Naive thymus-derived CD4-positive, alpha-beta T cell (primary cell): ENCODE data around the gene RIMBP3C. TPM values are rescaled to one million over a fixed set of nuclear protein-coding genes. Genes with fewer than 3 reads are reported as not detected.
"Not testable (repeated sequence)": the region's sequence is repeated elsewhere in the genome, so short reads cannot be mapped to it uniquely, and the experiment has no call there.

Experiments
- ATAC-seq: fragments of 150-1000 bp; cut with Tn5 transposase; 2 replicates; pipeline ENCODE4 v1.10.0; 2021; ENCODE audit warnings: mild to moderate bottlenecking, moderate library complexity
- CTCF ChIA-PET: fragments of 350-600 bp; sonication (Branson Sonifier 250); formaldehyde crosslinking; loops from one replicate; lab custom pipeline; 2021; ENCODE audit warnings: antibody characterized with exemption; lab: Charles Lee
- POLR2A ChIA-PET: fragments of 350-600 bp; sonication (Branson Sonifier 250); formaldehyde crosslinking; loops from one replicate; lab custom pipeline; 2021; ENCODE audit warnings: antibody characterized with exemption, inconsistent platforms; lab: Charles Lee
- DNase-seq, 9 donors: peaks; one replicate each; pipeline versions ENCODE4 v3.0.0 to v3.0.0-alpha.2; 2020 to 2022; ENCODE audit warnings: mixed read lengths in 1 of 9
- H3K27ac ChIP-seq: one replicate; pipeline ENCODE4 v1.7.0; 2013; ENCODE audit warnings: mild to moderate bottlenecking, low read depth, low read length, moderate library complexity
- H3K27me3 ChIP-seq, 2 donors: one replicate each; pipeline ENCODE4 v1.7.0; 2013; ENCODE audit warnings: low read length in 2 of 2, mild to moderate bottlenecking in 2 of 2, moderate library complexity in 2 of 2; ENCODE audit not compliant: control insufficient read depth in 2 of 2, insufficient read depth in 2 of 2
- H3K36me3 ChIP-seq, 3 experiments: 1 replicate in 2 of 3; 2 replicates in 1 of 3; pipeline ENCODE4 v1.7.0; 2013; ENCODE audit warnings: low read length in 3 of 3, mild to moderate bottlenecking in 3 of 3, moderate library complexity in 1 of 3; ENCODE audit not compliant: insufficient read depth in 3 of 3, control insufficient read depth in 2 of 3
- H3K4me1 ChIP-seq, 2 donors: one replicate each; pipeline ENCODE4 v1.7.0; 2013; ENCODE audit warnings: low read length in 2 of 2, mild to moderate bottlenecking in 2 of 2, moderate library complexity in 1 of 2; ENCODE audit not compliant: control insufficient read depth in 2 of 2, insufficient read depth in 2 of 2
- H3K4me3 ChIP-seq: 2 replicates; pipeline ENCODE4 v1.7.0; 2013; ENCODE audit warnings: mild to moderate bottlenecking, low read length
- H3K9me3 ChIP-seq, 3 experiments: 1 replicate in 2 of 3; 2 replicates in 1 of 3; pipeline ENCODE4 v1.7.0; 2013; ENCODE audit warnings: low read length in 3 of 3; ENCODE audit not compliant: control insufficient read depth in 2 of 3
- H3K27ac Mint-ChIP-seq, 9 donors: one replicate each; pipeline ENCODE4 v1.8.0; 2020 to 2022; ENCODE audit warnings: mixed read lengths in 9 of 9, mild to moderate bottlenecking in 8 of 9, moderate library complexity in 5 of 9, inconsistent platforms in 2 of 9
- H3K27me3 Mint-ChIP-seq, 5 donors: one replicate each; pipeline ENCODE4 v1.8.0; 2021 to 2022; ENCODE audit warnings: mixed read lengths in 5 of 5, mild to moderate bottlenecking in 1 of 5
- H3K36me3 Mint-ChIP-seq, 5 donors: one replicate each; pipeline ENCODE4 v1.8.0; 2020 to 2022; ENCODE audit warnings: mixed read lengths in 5 of 5, mild to moderate bottlenecking in 3 of 5, inconsistent platforms in 1 of 5
- H3K4me1 Mint-ChIP-seq, 7 donors: one replicate each; pipeline ENCODE4 v1.8.0; 2020 to 2022; ENCODE audit warnings: mixed read lengths in 7 of 7, mild to moderate bottlenecking in 3 of 7, inconsistent platforms in 1 of 7
- H3K4me3 Mint-ChIP-seq, 10 donors: one replicate each; pipeline ENCODE4 v1.8.0; 2020 to 2022; ENCODE audit warnings: mild to moderate bottlenecking in 10 of 10, mixed read lengths in 10 of 10, moderate library complexity in 6 of 10, inconsistent platforms in 2 of 10
- H3K9me3 Mint-ChIP-seq, 11 donors: one replicate each; pipeline ENCODE4 v1.8.0; 2020 to 2022; ENCODE audit warnings: mixed read lengths in 11 of 11, mild to moderate bottlenecking in 4 of 11, inconsistent platforms in 1 of 11, moderate library complexity in 1 of 11
- intact Hi-C, 2 donors: fragments of 100-400 bp; cut with micrococcal nuclease; formaldehyde crosslinking; loops; one replicate each; pipeline ENCODE4 v1.15.1; 2023
- polyA plus RNA-seq, 2 donors: library from polyadenylated mRNA; unstranded; fragments of 300-500 nt; fragmentation: Illumina TruSeq; gene quantifications; one replicate each; pipeline ENCODE4 v1.2.3, GENCODE V29; 2021
- total RNA-seq, 6 experiments: library from RNA in 5 of 6; stranded (reverse) in 5 of 6; gene quantifications; 1 replicate in 5 of 6; 2 replicates in 1 of 6; pipeline ENCODE4 v1.2.3 and lab custom pipeline; 2021 to 2026

RIMBP3C gene, protein sequence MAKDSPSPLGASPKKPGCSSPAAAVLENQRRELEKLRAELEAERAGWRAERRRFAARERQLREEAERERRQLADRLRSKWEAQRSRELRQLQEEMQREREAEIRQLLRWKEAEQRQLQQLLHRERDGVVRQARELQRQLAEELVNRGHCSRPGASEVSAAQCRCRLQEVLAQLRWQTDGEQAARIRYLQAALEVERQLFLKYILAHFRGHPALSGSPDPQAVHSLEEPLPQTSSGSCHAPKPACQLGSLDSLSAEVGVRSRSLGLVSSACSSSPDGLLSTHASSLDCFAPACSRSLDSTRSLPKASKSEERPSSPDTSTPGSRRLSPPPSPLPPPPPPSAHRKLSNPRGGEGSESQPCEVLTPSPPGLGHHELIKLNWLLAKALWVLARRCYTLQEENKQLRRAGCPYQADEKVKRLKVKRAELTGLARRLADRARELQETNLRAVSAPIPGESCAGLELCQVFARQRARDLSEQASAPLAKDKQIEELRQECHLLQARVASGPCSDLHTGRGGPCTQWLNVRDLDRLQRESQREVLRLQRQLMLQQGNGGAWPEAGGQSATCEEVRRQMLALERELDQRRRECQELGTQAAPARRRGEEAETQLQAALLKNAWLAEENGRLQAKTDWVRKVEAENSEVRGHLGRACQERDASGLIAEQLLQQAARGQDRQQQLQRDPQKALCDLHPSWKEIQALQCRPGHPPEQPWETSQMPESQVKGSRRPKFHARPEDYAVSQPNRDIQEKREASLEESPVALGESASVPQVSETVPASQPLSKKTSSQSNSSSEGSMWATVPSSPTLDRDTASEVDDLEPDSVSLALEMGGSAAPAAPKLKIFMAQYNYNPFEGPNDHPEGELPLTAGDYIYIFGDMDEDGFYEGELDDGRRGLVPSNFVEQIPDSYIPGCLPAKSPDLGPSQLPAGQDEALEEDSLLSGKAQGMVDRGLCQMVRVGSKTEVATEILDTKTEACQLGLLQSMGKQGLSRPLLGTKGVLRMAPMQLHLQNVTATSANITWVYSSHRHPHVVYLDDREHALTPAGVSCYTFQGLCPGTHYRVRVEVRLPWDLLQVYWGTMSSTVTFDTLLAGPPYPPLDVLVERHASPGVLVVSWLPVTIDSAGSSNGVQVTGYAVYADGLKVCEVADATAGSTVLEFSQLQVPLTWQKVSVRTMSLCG (N-terminal part only)
- total RNA-seq (1 to 10 TPM in 2 of 5 experiments, under 1 TPM in 3; 0.27 to 4.4 (median 0.77) TPM), polyA plus RNA-seq (1 to 10 TPM in 1 of 2 donors, under 1 TPM in 1; 0.22 to 1.4 TPM), total RNA-seq (lab: John Stamatoyannopoulos, UW) (not detected)

DNA sequence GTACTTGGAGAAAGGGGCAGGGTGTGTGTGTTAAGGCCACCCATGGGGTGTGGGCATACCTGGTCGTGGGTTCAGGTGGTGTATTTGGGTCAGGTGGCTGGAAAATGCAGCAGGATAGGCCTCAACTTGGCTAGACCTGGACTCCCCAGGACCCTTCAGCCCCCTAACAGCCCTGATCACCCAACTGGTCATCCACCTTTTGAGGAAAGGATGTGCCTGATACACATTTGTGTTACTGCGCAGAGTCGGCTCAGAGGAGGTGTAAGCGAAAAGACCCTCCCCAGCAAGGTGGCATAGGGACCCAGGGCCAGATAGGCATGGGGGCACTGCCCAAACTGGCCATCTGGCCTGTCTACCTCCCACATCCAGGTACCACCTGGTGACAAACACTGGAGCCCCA is at the start of gene RIMBP3C:
Gene RIMBP3C, minus strand, starts transcription at position 101 of the 400 bp plus-strand sequence. CDS start 485 bp downstream, outside the sequence.
- H3K9me3 Mint-ChIP-seq, ATAC-seq, H3K27ac Mint-ChIP-seq, H3K4me3 ChIP-seq, CTCF ChIA-PET, H3K36me3 Mint-ChIP-seq, intact Hi-C loops, H3K36me3 ChIP-seq, DNase-seq, H3K4me1 Mint-ChIP-seq, POLR2A ChIA-PET, H3K4me1 ChIP-seq, H3K27me3 ChIP-seq, H3K27me3 Mint-ChIP-seq, H3K27ac ChIP-seq, H3K4me3 Mint-ChIP-seq, H3K9me3 ChIP-seq: not testable (repeated sequence)

DNA sequence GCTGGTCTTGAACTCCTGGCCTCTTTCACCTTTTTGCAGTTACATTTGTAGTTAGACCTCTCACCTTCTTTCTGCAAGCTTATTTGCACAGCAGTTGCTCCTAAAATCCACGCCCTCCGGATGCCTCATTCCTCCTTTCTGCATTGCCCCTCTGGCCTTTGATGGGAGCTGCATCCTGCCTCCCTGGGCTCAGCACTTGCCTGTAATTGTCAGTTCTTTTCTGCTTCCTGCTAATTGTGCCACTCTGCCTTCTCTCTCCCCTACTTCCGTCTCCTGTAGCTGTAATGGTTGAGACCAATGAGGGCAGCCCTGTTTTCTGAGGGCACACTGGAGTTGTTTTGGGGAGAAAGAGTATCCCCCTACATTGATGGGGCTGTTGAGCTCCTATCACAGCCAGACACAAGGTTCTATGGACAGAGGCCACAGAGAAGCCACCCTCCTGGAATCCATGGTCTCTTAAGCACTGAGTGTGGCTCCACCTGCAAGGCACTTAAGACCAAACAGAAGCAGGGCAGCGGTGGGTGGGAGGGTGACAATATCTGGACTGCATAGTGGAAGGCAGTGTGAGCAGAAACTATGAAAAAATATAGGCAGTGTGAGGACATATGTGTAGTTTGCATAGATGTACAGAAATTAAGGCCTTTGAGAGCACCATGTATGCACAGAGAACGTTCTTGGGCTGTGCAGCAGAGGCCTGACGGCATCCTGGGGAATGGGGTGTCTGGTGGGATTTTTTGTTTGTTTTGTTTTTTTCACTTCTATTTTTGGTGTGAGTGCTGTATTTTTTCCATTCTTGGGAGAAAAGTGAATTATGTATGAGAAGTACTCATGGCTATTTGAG is 48.0 kb upstream of the RIMBP3C start:
- Mint-ChIP-seq H3K36me3 (peaks cover 7 to 40% (median 16%) of the 10 kb centered on the region in 5 donors), H3K9me3 (peaks cover 0 to 2% (median 0%) of the 10 kb centered on the region in 11 donors), H3K4me3 (peak overlapping the region in 4 of 10 donors; percentile 1 to 49 (median 40)), H3K4me1 (peaks cover 17 to 54% (median 50%) of the 10 kb centered on the region in 7 donors), H3K27me3 (no peaks in the 10 kb centered on the region), H3K27ac (peak overlapping the region in 6 of 9 donors; percentile 35 to 87 (median 64))
- Histone ChIP-seq H3K27me3 (no peaks in the 10 kb centered on the region), H3K27ac (no peak overlapping the region), H3K4me3 (no peak overlapping the region), H3K36me3 (peaks cover 0 to 31% (median 0%) of the 10 kb centered on the region in 3 experiments), H3K4me1 (no peaks in the 10 kb centered on the region), H3K9me3 (no peaks in the 10 kb centered on the region)
- DNase-seq (no peak), ATAC-seq (no peak)
- CTCF ChIA-PET: no interaction called here
- intact Hi-C loops: no loop called here
- POLR2A ChIA-PET: no interaction called here

DNA sequence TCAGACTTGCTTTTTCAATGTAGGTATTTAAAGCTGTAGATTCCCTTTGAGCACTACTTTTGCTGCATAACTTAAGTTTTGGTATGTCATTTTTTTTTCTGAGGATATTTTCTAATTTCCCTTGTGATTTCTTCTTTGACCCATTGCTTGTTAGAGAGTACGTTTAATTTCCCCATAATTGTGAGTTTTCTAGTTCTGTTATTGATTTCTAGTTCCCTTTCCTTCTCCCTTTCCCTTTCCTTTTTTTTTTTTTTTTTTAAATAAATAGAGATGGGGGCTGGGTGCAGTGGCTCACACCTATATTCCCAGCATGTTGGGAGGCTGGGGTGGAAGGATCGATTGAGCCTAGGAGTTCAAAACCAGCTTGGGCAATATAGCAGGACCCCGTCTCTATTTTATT is 47.0 kb upstream of the RIMBP3C start:
- ATAC-seq (no peak), DNase-seq (no peak)
- peak overlapping the region in 6 of 9 donors; percentile 0 to 65 (median 28) for H3K27ac Mint-ChIP-seq
- POLR2A ChIA-PET: interaction anchor here (0.8 kb wide), 1 partner anchor 44 kb away, joined by 3 read pairs; no protein-coding TSS in a partner anchor
- peaks cover 0 to 41% (median 0%) of the 10 kb centered on the region in 3 experiments for H3K36me3 ChIP-seq
- no peak overlapping the region for H3K4me3 ChIP-seq
- H3K27me3 Mint-ChIP-seq: no peaks in the 10 kb centered on the region
- H3K9me3 Mint-ChIP-seq: peaks cover 0 to 2% (median 0%) of the 10 kb centered on the region in 11 donors
- no peak overlapping the region for H3K27ac ChIP-seq
- peak overlapping the region in 1 of 10 donors; percentile 14 for H3K4me3 Mint-ChIP-seq
- CTCF ChIA-PET: no interaction called here
- H3K4me1 Mint-ChIP-seq: peaks cover 23 to 64% (median 56%) of the 10 kb centered on the region in 7 donors
- no peaks in the 10 kb centered on the region for H3K9me3 ChIP-seq
- intact Hi-C loops: no loop called here
- no peaks in the 10 kb centered on the region for H3K27me3 ChIP-seq
- H3K4me1 ChIP-seq: peaks cover 0 to 3% of the 10 kb centered on the region in 2 donors
- peaks cover 16 to 49% (median 26%) of the 10 kb centered on the region in 5 donors for H3K36me3 Mint-ChIP-seq

DNA sequence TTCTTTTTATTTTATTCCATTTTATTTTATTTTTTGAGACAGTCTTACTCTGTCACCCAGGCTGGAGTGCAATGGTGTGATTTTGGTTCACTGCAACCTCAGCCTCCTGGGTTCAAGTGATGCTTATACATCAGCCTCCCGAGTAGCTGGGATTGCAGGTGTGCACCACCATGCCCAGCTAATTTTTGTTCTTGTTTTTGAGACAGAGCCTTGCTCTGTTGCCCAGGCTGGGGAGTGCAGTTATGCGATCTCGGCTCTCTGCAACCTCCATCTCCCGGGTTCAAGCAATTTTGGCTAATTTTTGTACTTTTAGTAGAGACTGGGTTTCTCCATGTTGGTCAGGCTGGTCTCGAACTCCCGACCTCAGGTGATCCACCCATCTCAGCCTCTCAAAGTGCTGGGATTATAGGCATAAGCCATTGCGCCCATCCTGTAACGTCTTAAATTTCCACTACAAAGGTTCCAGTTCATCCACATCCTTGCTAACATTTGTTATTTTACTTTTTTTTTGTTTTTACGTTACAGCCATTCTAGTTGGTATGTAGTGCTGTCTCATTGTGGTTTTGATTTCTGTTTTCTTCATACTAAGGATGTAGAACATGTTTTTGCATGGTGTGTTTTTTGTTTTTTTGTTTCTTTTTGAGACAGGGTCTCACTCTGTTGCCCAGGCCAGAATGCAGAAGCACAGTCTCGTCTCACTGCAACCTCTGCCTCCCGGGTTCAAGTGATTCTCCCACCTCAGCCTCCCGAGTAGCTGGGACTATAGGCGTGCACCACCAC is 45.3 kb upstream of the RIMBP3C start:
- H3K4me1 Mint-ChIP-seq: peaks cover 20 to 68% (median 58%) of the 10 kb centered on the region in 7 donors
- H3K27me3 Mint-ChIP-seq, H3K27me3 ChIP-seq, POLR2A ChIA-PET, H3K4me1 ChIP-seq, intact Hi-C loops, H3K4me3 ChIP-seq, ATAC-seq, H3K9me3 ChIP-seq, CTCF ChIA-PET, DNase-seq, H3K9me3 Mint-ChIP-seq, H3K27ac ChIP-seq: not testable (repeated sequence)
- peaks cover 16 to 51% (median 28%) of the 10 kb centered on the region in 5 donors for H3K36me3 Mint-ChIP-seq
- peaks cover 0 to 47% (median 5%) of the 10 kb centered on the region in 3 experiments for H3K36me3 ChIP-seq
- H3K4me3 Mint-ChIP-seq: peak overlapping the region in 1 of 10 donors; percentile 32
- peak overlapping the region in 2 of 9 donors; percentile 29 to 70 for H3K27ac Mint-ChIP-seq

DNA sequence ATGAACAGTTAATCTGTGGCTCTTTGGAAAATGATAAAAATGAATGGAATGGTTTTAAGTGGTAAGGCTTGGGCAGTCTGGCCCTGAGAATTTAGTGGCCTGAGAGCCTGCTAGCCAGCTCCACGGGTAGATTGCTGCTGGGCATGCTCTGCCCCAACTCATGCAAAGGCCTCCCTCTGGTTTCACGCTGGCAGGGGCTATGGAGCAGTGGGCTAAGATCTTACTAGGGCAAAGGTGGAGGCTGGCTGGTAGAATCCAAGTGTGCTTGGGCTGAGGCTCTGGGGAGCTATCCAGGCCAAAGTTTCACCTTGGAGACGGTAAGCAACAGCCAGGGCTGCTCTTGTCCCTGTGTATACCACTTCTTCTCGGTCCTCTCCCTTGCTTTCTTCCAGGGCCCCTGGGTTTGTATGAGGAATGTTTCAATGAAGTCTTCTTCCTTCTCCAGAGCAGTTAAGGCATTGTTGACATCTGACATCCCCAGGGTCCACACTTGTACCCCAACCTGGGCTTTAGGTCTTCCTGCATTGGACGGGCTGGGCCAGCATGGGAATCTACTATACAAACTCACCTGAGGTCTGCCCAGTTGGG is 43.7 kb upstream of the RIMBP3C start:
- Mint-ChIP-seq H3K4me3 (no peak overlapping the region), H3K9me3 (peaks cover 0 to 2% (median 0%) of the 10 kb centered on the region in 11 donors), H3K27me3 (no peaks in the 10 kb centered on the region), H3K4me1 (peaks cover 29 to 78% (median 69%) of the 10 kb centered on the region in 7 donors), H3K27ac (peak overlapping the region in 5 of 9 donors; percentile 1 to 65 (median 16)), H3K36me3 (peaks cover 16 to 52% (median 28%) of the 10 kb centered on the region in 5 donors)
- no peak overlapping the region for H3K4me3 ChIP-seq
- ATAC-seq (peak; percentile 26), DNase-seq (no peak)
- ChIA-PET POLR2A (interaction anchor here (0.5 kb wide), 1 partner anchor 14 kb away, joined by 4 read pairs; no protein-coding TSS in a partner anchor), CTCF (no interaction called here)
- intact Hi-C loops: no loop called here
- H3K36me3 ChIP-seq: peaks cover 0 to 47% (median 5%) of the 10 kb centered on the region in 3 experiments
- H3K9me3 ChIP-seq: no peaks in the 10 kb centered on the region
- peaks cover 14 to 18% of the 10 kb centered on the region in 2 donors for H3K4me1 ChIP-seq
- H3K27ac ChIP-seq: no peak overlapping the region
- no peaks in the 10 kb centered on the region for H3K27me3 ChIP-seq
